ENCODE results near the gene B4GAT1.

DNA sequence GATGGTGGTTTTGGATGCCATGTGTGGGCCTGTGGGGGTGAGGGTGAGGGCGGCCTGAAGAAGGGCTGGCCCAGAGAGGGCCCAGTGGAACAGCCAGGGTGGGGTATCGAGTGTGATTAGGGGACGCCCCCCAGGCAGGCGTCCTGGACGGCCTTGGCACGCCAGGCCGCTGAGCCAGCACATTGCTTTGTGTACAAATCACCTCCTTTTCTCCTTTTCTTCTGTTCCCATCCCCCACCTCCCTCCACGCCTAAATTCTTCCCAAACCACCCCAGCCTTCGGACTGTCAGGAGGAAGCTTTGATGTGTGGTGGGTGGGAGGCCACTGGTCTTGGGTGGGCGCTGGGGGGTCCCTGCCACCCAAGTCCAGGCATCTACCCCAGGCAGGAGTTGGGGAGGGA, 22.8 kb downstream of the B4GAT1 start:
- TF ChIP-seq CTCF (IDR thresholded peaks at IDR 0.05): no peak
- TF ChIP-seq REST (IDR thresholded peaks at IDR 0.05): no peak
- no peak for TF ChIP-seq EP300 (IDR thresholded peaks at IDR 0.05)
- no peak for TF ChIP-seq RFX5 (IDR thresholded peaks at IDR 0.05)
- no peak for TF ChIP-seq CEBPB (IDR thresholded peaks at IDR 0.05)
- TF ChIP-seq CHD4 (IDR thresholded peaks at IDR 0.05; ENCODE audit: borderline replicate concordance): no peak
- TF ChIP-seq JUN (IDR thresholded peaks at IDR 0.05): no peak
- TF ChIP-seq, protein P1, sequence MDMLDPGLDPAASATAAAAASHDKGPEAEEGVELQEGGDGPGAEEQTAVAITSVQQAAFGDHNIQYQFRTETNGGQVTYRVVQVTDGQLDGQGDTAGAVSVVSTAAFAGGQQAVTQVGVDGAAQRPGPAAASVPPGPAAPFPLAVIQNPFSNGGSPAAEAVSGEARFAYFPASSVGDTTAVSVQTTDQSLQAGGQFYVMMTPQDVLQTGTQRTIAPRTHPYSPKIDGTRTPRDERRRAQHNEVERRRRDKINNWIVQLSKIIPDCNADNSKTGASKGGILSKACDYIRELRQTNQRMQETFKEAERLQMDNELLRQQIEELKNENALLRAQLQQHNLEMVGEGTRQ (IDR thresholded peaks at IDR 0.05): no peak
- no peak for TF ChIP-seq POLR2A (IDR thresholded peaks at IDR 0.05; ENCODE audit: low read length)
- TF ChIP-seq RAD21 (conservative IDR thresholded peaks at IDR 0.05 in 1 of 2, IDR thresholded peaks at IDR 0.05 in 1 of 2): no peak
- no peak for TF ChIP-seq HOXA7 (CRISPR knock-in tag; IDR thresholded peaks at IDR 0.05)
- TF ChIP-seq HDAC2 (IDR thresholded peaks at IDR 0.05): no peak
